Measurements from ENCODE around the gene FAM20C. TPM values are rescaled to one million over a fixed set of nuclear protein-coding genes. Genes with fewer than 3 reads are reported as not detected.

The FAM20C gene
- total and polyA plus RNA-seq, 4 donors, result 17.3 to 86.9 (median 45.9) TPM

- Histone ChIP-seq H3K9ac (ENCODE audit: insufficient read depth in 1 of 2, low read length in 2 of 2) (no peak overlapping the region), H3K27me3 (ENCODE audit: control insufficient read depth in 3 of 3, insufficient read depth in 3 of 3, low read length in 2 of 3) (peaks cover 0 to 3% (median 0%) of the 10 kb centered on the region in 3 donors), H3K27ac (ENCODE audit: low read depth in 1 of 2, low read length in 1 of 2) (peak overlapping the region in 1 of 2 donors; percentile 81), H3K9me3 (ENCODE audit: control insufficient read depth in 4 of 4, insufficient read depth in 3 of 4, low read length in 3 of 4) (peaks cover 0 to 11% (median 2%) of the 10 kb centered on the region in 4 donors), H3K36me3 (ENCODE audit: control insufficient read depth in 4 of 4, insufficient read depth in 4 of 4, low read length in 4 of 4) (peaks cover 4 to 13% (median 8%) of the 10 kb centered on the region in 4 donors), H3K4me3 (no peak overlapping the region), H3K4me1 (ENCODE audit: control insufficient read depth in 5 of 5, insufficient read depth in 5 of 5, low read length in 5 of 5) (peaks cover 0 to 5% (median 0%) of the 10 kb centered on the region in 5 donors)
- ATAC-seq (ENCODE audit: insufficient read depth, low FRiP score) (peak; percentile 37), DNase-seq (peak in 2 of 3 donors; percentile 19 to 29)
- no peak for TF ChIP-seq CTCF (IDR thresholded peaks at IDR 0.05; ENCODE audit: control extremely low read depth, extremely low read depth)
- WGBS, 2 donors, result 48 to 63% methylated on average over 27 of the region's 27 CpGs
Measured at GRCh38 chr7:264541-265191, 72.3 kb downstream of the FAM20C start.

GRCh38 chr7:265192-265997 is 73.0 kb downstream of the FAM20C start:
- H3K9me3 ChIP-seq (ENCODE audit: control insufficient read depth in 4 of 4, insufficient read depth in 3 of 4, low read length in 3 of 4), result peaks cover 0 to 10% (median 2%) of the 10 kb centered on the region in 4 donors
- DNase-seq (no peak), ATAC-seq (ENCODE audit: insufficient read depth, low FRiP score) (no peak)
- WGBS, 2 donors, result 72 to 82% methylated on average over 25 of the region's 25 CpGs
- no peak overlapping the region for H3K4me3 ChIP-seq
- no peak overlapping the region for H3K27ac ChIP-seq (ENCODE audit: low read depth in 1 of 2, low read length in 1 of 2)
- no peak overlapping the region for H3K9ac ChIP-seq (ENCODE audit: insufficient read depth in 1 of 2, low read length in 2 of 2)
- H3K36me3 ChIP-seq (ENCODE audit: control insufficient read depth in 4 of 4, insufficient read depth in 4 of 4, low read length in 4 of 4), result peaks cover 0 to 13% (median 3%) of the 10 kb centered on the region in 4 donors
- no peak for TF ChIP-seq CTCF (IDR thresholded peaks at IDR 0.05; ENCODE audit: control extremely low read depth, extremely low read depth)
- peaks cover 0 to 3% (median 0%) of the 10 kb centered on the region in 3 donors for H3K27me3 ChIP-seq (ENCODE audit: control insufficient read depth in 3 of 3, insufficient read depth in 3 of 3, low read length in 2 of 3)
- peaks cover 0 to 5% (median 0%) of the 10 kb centered on the region in 5 donors for H3K4me1 ChIP-seq (ENCODE audit: control insufficient read depth in 5 of 5, insufficient read depth in 5 of 5, low read length in 5 of 5)

- H3K36me3 ChIP-seq (ENCODE audit: control insufficient read depth in 4 of 4, insufficient read depth in 4 of 4, low read length in 4 of 4), result peaks cover 0 to 7% (median 0%) of the 10 kb centered on the region in 4 donors
- no peak for ATAC-seq (ENCODE audit: insufficient read depth, low FRiP score)
- no peak overlapping the region for H3K27ac ChIP-seq (ENCODE audit: low read depth in 1 of 2, low read length in 1 of 2)
- H3K27me3 ChIP-seq (ENCODE audit: control insufficient read depth in 3 of 3, insufficient read depth in 3 of 3, low read length in 2 of 3), result peaks cover 0 to 3% (median 0%) of the 10 kb centered on the region in 3 donors
- TF ChIP-seq CTCF (IDR thresholded peaks at IDR 0.05; ENCODE audit: control extremely low read depth, extremely low read depth), result no peak
- H3K4me3 ChIP-seq, result no peak overlapping the region
- no peak for DNase-seq
- peaks cover 0 to 5% (median 0%) of the 10 kb centered on the region in 5 donors for H3K4me1 ChIP-seq (ENCODE audit: control insufficient read depth in 5 of 5, insufficient read depth in 5 of 5, low read length in 5 of 5)
- no peak overlapping the region for H3K9ac ChIP-seq (ENCODE audit: insufficient read depth in 1 of 2, low read length in 2 of 2)
- peaks cover 0 to 8% (median 2%) of the 10 kb centered on the region in 4 donors for H3K9me3 ChIP-seq (ENCODE audit: control insufficient read depth in 4 of 4, insufficient read depth in 3 of 4, low read length in 3 of 4)
- 91% methylated on average over 21 to 22 of the region's 22 CpGs for WGBS, 2 donors
Measured at GRCh38 chr7:265998-266850, 73.9 kb downstream of the FAM20C start.
